SU-DHL-6 (cell line): ENCODE measurements around the gene LRRC55.

Experiments
- EZH2phosphoT487 ChIP-seq: fragments of 200-600 bp; sonication (generic), shearing (Covaris generic); conservative IDR thresholded peaks from 2 replicates; pipeline ENCODE4 v1.6.1; 2018; ENCODE audit warnings: mild to moderate bottlenecking, antibody characterized with exemption, low read length, moderate library complexity, mixed read lengths
- TF ChIP-seq, protein P1 (sequence below): fragments of 200-600 bp; sonication (generic); IDR thresholded peaks from one replicate; pipeline ENCODE4 v1.5.1; 2017; ENCODE audit warnings: antibody characterized with exemption, mild to moderate bottlenecking, low read length, moderate library complexity; ENCODE audit not compliant: insufficient read depth, poor library complexity, severe bottlenecking

DNA sequence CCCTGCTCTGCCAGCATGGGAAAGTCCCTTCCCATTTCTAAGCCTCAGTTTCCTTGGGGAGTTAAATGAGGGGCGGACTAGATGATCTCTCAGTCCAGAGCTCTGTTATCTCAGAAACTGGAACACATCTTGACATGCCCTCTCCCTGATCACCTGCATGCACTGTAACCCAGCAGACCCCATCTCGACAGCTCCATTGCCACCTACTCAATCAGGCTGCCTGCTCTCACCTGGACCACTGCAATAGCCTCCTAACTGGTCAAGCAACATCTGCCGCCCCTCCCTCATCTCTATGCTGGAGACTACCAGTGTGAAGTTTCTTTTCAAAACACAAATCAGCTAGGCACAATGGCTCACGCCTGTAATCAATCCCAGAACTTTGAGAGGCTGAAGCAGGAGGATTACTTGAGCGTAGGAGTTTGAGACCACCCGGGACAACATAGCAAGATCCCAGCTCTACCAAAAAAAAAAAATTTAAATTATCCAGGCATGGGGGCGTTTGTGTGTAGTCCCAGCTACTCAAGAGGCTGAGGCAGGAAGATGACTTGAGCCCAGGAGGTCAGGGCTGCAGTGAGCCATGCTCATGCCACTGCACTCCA lies 22.2 kb downstream of the LRRC55 start:
- TF ChIP-seq, protein P1, sequence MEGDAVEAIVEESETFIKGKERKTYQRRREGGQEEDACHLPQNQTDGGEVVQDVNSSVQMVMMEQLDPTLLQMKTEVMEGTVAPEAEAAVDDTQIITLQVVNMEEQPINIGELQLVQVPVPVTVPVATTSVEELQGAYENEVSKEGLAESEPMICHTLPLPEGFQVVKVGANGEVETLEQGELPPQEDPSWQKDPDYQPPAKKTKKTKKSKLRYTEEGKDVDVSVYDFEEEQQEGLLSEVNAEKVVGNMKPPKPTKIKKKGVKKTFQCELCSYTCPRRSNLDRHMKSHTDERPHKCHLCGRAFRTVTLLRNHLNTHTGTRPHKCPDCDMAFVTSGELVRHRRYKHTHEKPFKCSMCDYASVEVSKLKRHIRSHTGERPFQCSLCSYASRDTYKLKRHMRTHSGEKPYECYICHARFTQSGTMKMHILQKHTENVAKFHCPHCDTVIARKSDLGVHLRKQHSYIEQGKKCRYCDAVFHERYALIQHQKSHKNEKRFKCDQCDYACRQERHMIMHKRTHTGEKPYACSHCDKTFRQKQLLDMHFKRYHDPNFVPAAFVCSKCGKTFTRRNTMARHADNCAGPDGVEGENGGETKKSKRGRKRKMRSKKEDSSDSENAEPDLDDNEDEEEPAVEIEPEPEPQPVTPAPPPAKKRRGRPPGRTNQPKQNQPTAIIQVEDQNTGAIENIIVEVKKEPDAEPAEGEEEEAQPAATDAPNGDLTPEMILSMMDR: no peak
- no peak for TF ChIP-seq EZH2phosphoT487
